NCI-H510A (cell line): ENCODE data around the gene MAP1S.
"Not testable (repeated sequence)": the region's sequence is repeated elsewhere in the genome, so short reads cannot be mapped to it uniquely, and the experiment has no call there.

Experiments
- DNase-seq: peaks from one replicate; lab custom pipeline; 2025; lab: John Stamatoyannopoulos, UW

Gene MAP1S

DNA sequence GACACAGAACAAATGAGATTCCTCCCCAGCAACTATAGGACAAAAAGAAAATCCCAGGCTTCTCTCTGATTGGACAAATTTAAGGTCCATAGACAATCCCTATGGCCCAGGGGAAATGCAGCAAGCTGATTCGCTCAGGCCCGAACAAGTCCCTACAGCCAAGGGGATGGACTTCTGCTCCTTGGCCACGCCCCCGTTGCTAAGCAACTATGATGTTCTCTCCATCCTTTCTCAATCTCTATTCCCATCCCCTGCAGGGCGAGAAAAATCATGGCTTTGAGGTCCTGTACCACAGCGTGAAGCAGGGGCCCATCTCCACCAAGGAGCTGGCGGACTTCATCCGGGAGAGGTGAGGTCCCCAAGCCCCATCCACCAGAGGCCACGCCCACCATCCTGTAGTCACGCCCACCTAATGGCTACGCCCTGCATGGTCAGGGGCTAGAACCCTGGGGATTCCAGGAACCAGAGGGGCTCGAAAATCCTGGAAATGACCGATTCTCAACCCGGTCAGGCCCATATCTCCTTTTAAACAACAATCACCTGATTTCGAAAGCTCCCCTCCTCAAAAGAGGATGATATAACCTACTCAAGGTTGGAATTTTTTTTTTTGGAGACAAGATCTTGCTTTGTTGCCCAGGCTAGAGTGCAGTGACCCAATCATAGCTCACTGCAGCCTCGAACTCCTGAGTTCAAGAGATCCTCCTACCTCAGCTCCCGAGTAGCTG lies 43.4 kb downstream of the MAP1S start:
- no peak for DNase-seq

DNA sequence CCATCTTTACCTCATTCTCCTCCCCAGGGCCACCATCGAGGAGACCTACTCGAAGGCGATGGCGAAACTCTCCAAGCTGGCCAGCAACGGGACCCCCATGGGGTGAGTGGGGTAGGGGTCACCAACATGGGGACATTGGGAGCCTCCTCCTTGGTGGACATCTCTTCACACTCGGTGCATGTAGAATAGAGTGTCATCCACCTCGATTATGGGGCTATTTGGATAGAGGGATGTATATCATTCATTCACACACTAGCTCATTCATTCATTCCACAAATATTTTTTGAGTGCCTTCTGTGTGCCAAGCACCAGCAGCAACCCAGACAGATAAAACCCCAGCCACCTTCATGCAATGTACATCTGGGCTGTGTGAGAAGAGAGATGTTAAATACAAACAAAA lies 45.1 kb downstream of the MAP1S start:
- no peak for DNase-seq

DNA sequence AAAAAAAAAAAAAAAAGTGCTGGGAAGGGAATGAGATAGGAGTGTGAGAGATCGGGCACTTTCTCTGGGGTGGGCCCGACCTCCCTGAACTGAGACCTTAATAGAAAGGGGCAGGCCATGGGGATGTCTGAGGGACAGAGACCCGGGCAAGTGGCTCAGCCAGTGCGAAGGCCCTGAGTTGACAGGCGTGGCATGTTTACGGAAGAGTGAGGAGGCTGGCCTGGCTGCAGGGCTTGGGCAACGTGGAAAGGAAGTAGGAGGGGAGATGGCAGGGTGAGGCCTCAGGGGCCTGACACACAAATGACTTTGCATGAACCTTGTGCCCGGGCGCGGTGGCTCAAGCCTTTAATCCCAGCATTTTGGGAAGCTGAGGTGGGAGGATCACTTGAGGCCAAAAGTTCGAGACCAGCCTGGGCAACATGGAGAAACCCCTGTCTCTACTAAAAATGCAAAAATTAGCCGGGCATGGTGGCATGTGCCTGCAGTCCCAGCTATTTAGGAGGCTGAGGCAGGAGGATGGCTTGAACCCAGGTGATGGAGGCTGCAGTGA lies 45.9 kb downstream of the MAP1S start:
- DNase-seq: no peak

DNA sequence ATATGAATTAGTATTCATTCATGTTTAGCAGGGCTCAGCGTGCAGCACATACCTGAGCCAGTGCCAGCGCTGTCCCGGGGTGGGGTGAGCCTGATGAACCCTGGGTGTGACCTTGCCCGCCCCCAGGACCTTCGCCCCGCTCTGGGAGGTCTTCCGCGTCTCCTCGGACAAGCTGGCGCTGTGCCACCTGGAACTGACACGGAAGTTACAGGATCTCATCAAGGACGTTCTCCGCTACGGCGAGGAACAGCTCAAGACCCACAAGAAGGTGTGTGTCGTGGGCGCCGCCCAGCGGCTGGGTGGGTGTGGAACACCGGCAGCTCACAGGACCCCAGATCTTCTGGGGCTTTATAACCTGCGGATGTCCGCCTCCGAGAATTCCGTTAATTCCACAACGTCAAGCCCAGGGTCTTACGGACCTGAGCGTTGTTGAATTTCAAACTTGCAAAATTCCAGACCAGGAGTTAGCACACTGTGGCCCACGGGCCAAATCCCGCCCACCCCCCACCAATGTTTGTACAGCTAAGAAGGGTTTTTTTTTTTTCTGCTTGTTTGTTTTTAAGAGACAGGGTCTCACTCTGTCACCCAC lies 47.4 kb downstream of the MAP1S start:
- peak; percentile 55 for DNase-seq

DNA sequence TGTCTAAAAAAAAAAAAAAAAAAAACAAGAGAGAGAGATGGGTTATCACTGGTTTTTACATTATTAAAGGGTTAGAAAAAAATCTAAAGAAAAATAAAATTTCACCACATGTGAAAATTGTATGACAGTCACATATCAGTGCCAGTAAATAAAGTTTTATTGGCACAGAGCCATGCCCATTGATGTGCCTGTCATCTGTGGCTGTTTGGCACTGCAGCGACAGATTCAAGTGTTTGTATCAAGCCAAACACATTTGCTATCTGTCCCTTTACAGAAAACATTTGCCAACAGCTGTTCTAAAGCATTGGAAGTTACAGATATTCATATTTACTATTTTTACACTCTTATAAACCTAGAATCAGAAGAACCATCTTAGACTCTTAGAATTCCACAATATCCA lies 48.3 kb downstream of the MAP1S start:
- no peak for DNase-seq

DNA sequence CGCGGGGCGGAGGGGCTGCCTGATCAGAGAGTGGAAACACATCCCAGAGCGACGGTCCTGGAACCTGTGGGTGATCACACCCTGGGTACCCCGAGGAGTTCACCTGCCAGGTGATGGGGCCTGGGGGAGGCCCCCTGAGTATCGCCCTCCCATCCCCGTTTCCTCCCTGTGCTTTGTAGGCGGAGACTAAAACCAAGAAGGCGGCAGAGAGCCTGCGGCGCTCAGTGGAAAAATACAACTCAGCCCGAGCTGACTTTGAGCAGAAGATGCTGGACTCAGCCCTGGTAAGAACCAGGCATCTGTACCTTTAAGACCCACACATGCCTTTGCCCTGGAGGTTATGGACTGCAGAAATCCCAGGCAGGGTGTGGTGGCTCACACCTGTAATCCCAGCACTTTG lies 51.3 kb downstream of the MAP1S start:
- no peak for DNase-seq

DNA sequence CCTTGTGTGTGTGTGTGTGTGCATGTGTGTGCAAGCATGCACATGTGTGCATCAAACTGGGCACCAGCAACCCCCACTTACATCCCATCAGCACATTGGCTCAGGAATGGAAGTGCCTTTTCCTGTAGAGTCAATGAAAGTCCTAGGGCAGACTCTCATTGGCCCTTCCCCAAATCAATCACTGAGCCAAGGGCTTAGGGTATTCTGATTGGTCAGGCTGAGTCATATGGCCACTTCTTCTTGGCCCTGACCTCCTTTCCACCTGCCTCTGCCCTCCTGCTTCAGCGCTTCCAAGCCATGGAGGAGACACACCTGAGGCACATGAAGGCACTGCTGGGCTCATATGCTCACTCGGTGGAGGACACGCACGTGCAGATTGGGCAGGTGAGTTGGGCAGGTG lies 52.9 kb downstream of the MAP1S start:
- DNase-seq: no peak

DNA sequence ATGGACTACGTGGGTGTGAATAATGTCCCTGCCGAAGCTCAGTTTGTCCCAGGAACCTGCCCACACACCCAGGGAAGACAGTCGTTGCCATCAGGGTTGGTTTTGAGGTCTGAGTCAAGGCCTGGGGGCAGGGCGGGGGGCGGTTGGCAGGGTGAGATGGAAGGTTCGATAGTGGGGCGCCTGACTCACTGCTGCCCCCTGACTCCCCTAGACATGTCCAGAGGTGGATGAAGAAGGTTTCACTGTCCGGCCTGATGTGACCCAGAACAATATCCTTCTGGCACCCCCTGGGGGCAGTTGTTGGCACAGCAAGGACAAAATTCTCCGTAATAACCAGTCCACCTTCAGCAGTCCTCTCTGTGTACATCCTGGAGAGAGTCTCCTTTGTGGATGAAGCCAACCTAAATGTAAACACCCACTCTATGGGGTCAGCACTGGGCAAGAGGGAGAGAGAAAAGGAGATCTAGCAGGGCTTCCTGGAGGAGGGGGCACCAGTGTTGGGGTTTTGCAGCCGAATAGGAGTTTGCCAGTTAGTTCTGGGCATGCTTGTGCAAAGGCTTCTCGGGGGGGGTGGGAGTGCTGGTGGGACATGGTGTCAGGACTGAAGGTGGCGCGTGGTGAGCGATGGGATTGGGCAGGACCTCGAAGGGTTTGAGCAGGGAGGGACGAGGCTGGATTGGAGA lies 56.1 kb downstream of the MAP1S start:
- DNase-seq: no peak

DNA sequence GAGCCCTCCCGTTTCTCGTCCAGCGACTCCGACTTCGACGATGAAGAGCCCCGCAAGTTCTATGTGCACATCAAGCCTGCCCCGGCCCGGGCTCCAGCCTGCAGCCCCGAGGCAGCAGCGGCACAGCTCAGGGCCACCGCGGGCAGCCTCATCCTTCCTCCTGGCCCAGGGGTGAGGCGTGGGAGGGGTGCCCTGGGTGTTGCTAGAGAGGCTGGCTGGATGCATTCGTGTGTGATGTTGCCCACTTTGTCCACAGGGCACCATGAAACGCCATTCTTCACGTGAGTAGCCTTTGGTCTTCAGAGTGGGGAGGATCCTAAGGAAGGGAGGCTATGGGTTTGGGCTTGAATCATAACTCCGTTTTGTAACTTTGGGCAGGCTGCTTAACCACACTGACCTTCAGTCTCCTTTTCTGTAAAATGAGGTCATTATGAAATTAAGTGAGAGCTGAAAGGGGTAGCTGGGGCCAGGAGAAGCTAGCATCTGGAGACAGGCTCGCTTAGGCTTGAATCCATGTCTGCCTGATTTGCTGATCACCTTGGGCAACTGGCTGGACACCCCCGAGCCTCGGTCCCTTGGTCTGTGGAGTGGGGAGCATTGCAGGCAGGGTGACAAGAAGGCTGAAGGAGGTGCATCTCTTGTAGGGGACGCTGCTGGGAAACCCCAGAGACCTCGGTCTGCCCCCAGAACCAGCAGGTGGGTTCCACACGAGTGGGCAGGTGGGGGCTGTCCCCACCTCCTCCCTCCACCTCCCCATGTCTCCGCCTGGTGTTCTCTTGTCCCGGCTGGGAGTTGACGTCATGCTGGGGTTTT lies 56.9 kb downstream of the MAP1S start:
- DNase-seq: no peak

DNA sequence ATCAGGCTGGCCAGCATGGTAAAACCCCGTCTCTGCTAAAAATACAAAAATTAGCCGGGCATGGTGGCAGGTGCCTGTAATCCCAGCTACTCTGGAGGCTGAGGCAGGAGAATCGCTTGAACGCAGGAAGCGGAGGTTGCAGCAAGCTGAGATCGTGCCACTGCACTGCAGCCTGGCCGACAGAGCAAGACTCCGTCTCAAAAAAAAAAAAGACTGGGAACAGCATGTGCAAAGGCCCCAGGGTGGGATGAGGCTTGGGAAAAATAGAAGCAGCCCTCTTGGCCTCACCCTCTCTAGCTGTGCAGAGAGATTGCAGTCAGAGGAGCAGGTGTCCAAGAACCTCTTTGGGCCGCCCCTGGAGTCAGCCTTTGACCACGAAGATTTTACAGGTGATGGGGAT lies 58.6 kb downstream of the MAP1S start:
- DNase-seq: not testable (repeated sequence)

DNA sequence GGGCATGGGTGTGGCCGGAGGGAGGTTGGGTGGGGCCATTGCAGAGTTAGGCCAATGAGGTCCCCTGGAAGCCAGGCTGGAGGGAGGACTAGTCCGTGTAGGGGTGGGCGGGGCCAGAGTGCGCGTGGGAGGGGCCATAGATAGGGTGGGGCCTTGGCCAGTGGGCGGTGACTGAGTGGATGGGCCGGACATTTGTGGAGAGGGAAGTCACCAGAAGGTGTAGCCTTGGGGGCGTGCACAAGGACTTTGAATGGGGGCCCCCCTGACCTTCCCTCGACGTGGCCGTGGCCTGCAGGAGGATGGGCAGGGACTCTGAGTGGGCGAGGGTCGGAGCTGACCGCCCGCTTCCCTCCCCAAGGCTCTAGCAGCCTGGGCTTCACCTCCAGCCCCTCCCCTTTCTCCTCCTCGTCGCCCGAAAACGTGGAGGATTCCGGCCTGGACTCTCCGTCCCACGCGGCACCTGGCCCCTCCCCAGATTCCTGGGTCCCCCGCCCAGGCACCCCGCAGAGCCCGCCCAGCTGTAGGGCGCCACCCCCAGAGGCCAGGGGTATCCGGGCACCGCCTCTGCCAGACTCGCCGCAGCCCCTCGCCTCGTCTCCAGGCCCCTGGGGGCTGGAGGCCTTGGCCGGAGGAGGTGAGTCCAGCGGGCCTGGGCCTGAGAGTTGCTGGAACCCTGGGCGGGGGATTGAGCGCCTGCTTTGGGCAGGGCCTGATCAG lies 59.1 kb downstream of the MAP1S start:
- DNase-seq: no peak

DNA sequence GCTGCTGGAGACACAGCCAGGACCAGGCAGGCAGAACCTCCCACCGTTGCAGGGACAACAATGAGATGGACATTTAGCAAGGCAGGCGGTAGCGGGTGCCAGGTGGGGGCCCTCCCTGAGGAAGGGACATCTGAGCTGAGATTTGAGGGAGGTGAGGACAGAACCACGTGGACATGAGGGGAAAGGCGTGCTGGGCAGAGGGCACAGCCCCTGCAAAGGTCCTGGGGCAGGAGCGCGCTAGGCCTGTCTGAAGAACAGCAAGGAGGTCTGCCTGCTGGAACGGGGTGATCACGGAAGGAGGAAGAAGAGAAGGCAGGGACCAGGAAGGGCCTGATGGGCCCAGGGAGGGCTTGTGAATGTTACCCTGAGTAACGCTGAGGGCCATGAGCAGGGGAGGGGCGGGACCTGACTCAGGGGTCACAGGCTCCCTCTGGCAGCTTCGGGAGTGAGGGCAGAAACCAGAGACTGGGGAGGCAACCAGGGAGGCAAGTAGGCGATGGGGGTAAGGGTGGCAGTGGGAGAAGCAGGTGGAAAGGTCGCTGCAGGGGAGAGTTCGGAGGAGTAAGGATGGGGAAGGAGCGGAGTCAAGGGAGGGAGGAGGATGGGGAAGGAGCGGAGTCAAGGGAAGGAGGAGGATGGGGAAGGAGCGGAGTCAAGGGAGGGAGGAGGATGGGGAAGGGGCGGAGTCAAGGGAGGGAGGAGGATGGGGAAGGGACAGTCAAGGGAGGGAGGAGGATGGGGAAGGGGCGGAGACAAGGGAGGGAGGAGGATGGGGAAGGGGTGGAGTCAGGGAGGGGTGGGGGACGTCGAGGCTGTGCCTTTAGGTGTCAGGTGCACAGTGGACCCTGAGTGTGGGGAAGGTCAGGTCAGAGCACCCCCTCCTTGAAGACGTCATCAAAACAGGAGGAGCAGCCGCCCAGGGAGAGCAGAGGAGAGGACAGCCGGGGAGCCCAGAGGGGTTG lies 60.0 kb downstream of the MAP1S start:
- no peak for DNase-seq

DNA sequence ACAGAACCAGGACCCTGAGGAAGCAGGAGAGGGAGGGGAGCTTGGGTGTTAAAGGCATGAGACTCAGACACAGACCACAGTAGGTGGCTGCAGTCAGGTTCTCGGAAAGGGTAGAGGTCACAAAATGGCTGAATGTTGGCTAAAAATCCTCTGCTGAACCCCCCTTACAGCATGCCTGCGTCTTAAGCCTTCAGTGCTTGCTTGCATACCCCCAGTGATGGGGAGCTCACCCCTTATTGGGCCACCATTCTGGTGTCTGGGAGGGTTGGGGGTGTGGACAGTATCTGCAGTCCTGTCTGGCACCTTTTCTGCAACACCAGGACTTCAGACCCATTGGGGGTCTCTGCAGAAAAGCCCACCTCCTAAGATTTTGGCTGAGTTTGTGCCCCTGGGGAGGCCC lies 61.5 kb downstream of the MAP1S start:
- no peak for DNase-seq

DNA sequence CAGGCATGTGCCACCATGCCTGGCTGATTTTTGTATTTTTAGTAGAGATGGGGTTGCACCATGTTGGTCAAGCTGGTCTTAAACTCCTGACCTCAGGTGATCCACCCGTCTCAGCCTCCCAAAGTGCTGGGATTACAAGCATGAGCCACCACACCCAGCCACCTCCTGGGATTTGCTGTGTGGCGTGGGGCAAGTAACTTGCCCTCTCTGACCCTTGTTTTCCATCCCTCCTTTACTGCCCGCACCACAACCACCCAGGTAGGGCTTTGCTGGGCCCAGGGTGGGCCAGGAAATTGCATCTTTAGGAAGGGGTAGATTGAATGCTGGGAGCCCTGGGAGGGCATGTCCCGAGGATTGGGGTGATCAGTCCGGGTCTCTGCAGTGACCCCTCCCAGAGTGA lies 64.4 kb downstream of the MAP1S start:
- not testable (repeated sequence) for DNase-seq
